HepG2 (cell line): Measurements from ENCODE around the gene SLC50A1. TPM values are rescaled to one million over a fixed set of nuclear protein-coding genes. Genes with fewer than 3 reads are reported as not detected.

Source experiments
- BATF2 ChIP-seq: sonication (generic); formaldehyde crosslinking; IDR thresholded peaks from 2 replicates; pipeline ENCODE4 v1.8.0; 2022; ENCODE audit warnings: mild to moderate bottlenecking, missing genetic modification reagents, moderate library complexity
- BCL6 ChIP-seq: IDR thresholded peaks from 2 replicates; pipeline ENCODE4 v1.6.1; 2016; ENCODE audit warnings: missing genetic modification reagents, missing compliant biosample characterization
- CENPT ChIP-seq: sonication (generic); formaldehyde crosslinking; IDR thresholded peaks from 2 replicates; pipeline ENCODE4 v1.8.0; 2022; ENCODE audit warnings: low read depth, mild to moderate bottlenecking, moderate library complexity, missing genetic modification reagents
- CREB1 ChIP-seq, 2 experiments: fragments of 450-650 bp in 1 of 2; IDR thresholded peaks; 2 replicates each; pipeline ENCODE4 v1.6.1; 2016 to 2017; ENCODE audit warnings: control low read depth in 1 of 2, mild to moderate bottlenecking in 1 of 2, missing compliant biosample characterization in 1 of 2, missing genetic modification characterization in 1 of 2
- CREM ChIP-seq, 2 experiments: sonication (generic) in 1 of 2; formaldehyde crosslinking in 1 of 2; IDR thresholded peaks; 2 replicates each; pipeline versions ENCODE4 v1.4.0 to v1.6.1; 2016 to 2020; ENCODE audit warnings: antibody characterized with exemption in 1 of 2, mild to moderate bottlenecking in 1 of 2, missing genetic modification reagents in 1 of 2
- FOXP4 ChIP-seq: sonication (generic); formaldehyde crosslinking; IDR thresholded peaks from 2 replicates; pipeline ENCODE4 v1.4.0; 2020; ENCODE audit warnings: missing genetic modification reagents
- JUN ChIP-seq: sonication (generic); formaldehyde crosslinking; IDR thresholded peaks from 2 replicates; pipeline ENCODE4 v1.4.0; 2020; ENCODE audit warnings: mild to moderate bottlenecking, missing genetic modification reagents
- KDM2A ChIP-seq: sonication (generic); formaldehyde crosslinking; IDR thresholded peaks from 2 replicates; pipeline ENCODE4 v1.4.0; 2020; ENCODE audit warnings: low read depth, missing genetic modification reagents, borderline replicate concordance
- MTF2 ChIP-seq: sonication (generic); formaldehyde crosslinking; IDR thresholded peaks from 2 replicates; pipeline ENCODE4 v1.5.0; 2020; ENCODE audit warnings: missing genetic modification reagents, borderline replicate concordance
- NFAT5 ChIP-seq: sonication (generic); formaldehyde crosslinking; IDR thresholded peaks from 2 replicates; pipeline ENCODE4 v1.4.0; 2020; ENCODE audit warnings: missing genetic modification reagents
- NR2F2 ChIP-seq: IDR thresholded peaks from 2 replicates; pipeline ENCODE4 v1.6.1; 2012; ENCODE audit warnings: low read depth, inconsistent platforms, borderline replicate concordance
- PAF1 ChIP-seq: IDR thresholded peaks from 2 replicates; pipeline ENCODE4 v1.6.1; 2016; ENCODE audit warnings: missing genetic modification reagents, missing compliant biosample characterization
- REXO4 ChIP-seq: sonication (generic); formaldehyde crosslinking; IDR thresholded peaks from 2 replicates; pipeline ENCODE4 v1.8.0; 2022; ENCODE audit warnings: missing genetic modification reagents, mild to moderate bottlenecking, borderline replicate concordance
- STAT6 ChIP-seq: sonication (generic); formaldehyde crosslinking; IDR thresholded peaks from 2 replicates; pipeline ENCODE4 v1.4.0; 2020; ENCODE audit warnings: missing genetic modification reagents, mild to moderate bottlenecking, borderline replicate concordance
- TCF12 ChIP-seq, 2 experiments: fragments of 450-650 bp in 1 of 2; sonication (generic) in 1 of 2; formaldehyde crosslinking in 1 of 2; IDR thresholded peaks; 2 replicates each; pipeline versions ENCODE4 v1.6.1 to v1.8.0; 2017 to 2022; ENCODE audit warnings: antibody characterized with exemption in 1 of 2, mild to moderate bottlenecking in 1 of 2, missing genetic modification reagents in 1 of 2, moderate library complexity in 1 of 2
- TGIF2 ChIP-seq: IDR thresholded peaks from 2 replicates; pipeline ENCODE4 v1.6.1; 2016; ENCODE audit warnings: control low read depth, missing compliant biosample characterization
- ZNF354B ChIP-seq: sonication (generic); formaldehyde crosslinking; IDR thresholded peaks from 2 replicates; pipeline ENCODE4 v1.8.0; 2022; ENCODE audit warnings: mild to moderate bottlenecking, missing genetic modification reagents
- ZNF749 ChIP-seq: sonication (generic); formaldehyde crosslinking; IDR thresholded peaks from 2 replicates; pipeline ENCODE4 v1.8.0; 2022; ENCODE audit warnings: mild to moderate bottlenecking, missing genetic modification reagents, moderate library complexity, borderline replicate concordance
- polyA plus RNA-seq, 8 experiments: library from polyadenylated mRNA; depleted of rRNA in 3 of 8; stranded (reverse) in 7 of 8; unstranded in 1 of 8; fragments of >200 nt; fragmentation: Illumina TruSeq in 4 of 8; extraction: Trizol in 4 of 8; gene quantifications; 2 replicates each; pipeline versions ENCODE4 v1.2.1 to v1.2.3, GENCODE V29; 2011 to 2016; ENCODE audit warnings: low read depth in 4 of 8, missing spikeins in 1 of 8, mixed read lengths in 1 of 8; ENCODE audit not compliant: insufficient read depth in 1 of 8
- total RNA-seq, 5 experiments: library from RNA; depleted of rRNA; stranded (reverse); fragments of >200 nt; fragmentation: Illumina TruSeq; extraction: Trizol; gene quantifications; 2 replicates each; pipeline ENCODE4 v1.2.3, GENCODE V29; 2016; ENCODE audit warnings: low read depth in 1 of 5

Gene SLC50A1
- total and polyA plus RNA-seq, 2 of the 13 experiments (the other 11 are each of a cell fraction or from before 2014, with no cell fraction given): 22.5 to 46.8 TPM

GRCh38 chr1:155139895-155140629, 4.4 kb downstream of the SLC50A1 start, which contains the start of gene DPM3 (continued):
- TF ChIP-seq REXO4 (CRISPR knock-in tag) (no peak), ZNF749 (CRISPR knock-in tag) (no peak), PAF1 (no peak), FOXP4 (no peak), KDM2A (peak; percentile 81), ZNF354B (CRISPR knock-in tag) (0 out of 2 replicates have a peak, but pooled peaks have one; percentile 43), CREB1 (IDR thresholded peaks at IDR 0.05) (no peak), CREB1 (CRISPR knock-in tag; IDR thresholded peaks at IDR 0.05) (peak; percentile 53), NFAT5 (no peak), JUN (no peak), STAT6 (CRISPR knock-in tag) (no peak), TGIF2 (CRISPR knock-in tag) (peak; percentile 65; the same call in 1 of the 2 replicates), NR2F2 (no peak), CENPT (CRISPR knock-in tag) (no peak), BATF2 (CRISPR knock-in tag) (no peak), CREM (IDR thresholded peaks at IDR 0.05) (peak; percentile 87), CREM (CRISPR knock-in tag; IDR thresholded peaks at IDR 0.05) (no peak), TCF12 (IDR thresholded peaks at IDR 0.05) (no peak), TCF12 (CRISPR knock-in tag; IDR thresholded peaks at IDR 0.05) (no peak), MTF2 (CRISPR knock-in tag) (no peak), BCL6 (peak; percentile 7; the same call in 1 of the 2 replicates)
